NCI-H187 (cell line): ENCODE data around the gene MRM2.

Experiments
- DNase-seq, 2 experiments: peaks; one replicate each; lab custom pipeline; 2025; lab: John Stamatoyannopoulos, UW

MRM2 gene

DNA sequence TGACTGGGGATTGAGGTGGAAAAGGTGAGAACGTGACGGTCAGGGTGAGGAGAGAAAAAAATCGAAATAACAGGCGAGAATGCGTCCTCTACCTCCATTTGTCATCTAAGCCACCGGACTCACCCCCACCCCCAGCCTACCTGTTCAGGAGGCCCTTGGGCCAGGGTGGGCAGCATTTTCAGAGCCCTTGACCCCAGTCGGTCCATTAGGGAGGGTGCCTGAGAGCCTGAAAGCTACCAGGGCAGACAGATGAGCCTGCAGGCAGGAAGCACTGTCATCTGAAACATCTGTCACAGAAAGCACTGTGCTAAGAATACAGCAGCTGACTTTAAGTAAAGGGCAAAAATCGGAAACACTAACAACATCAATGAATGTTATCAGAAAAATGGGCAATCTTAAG lies 56.3 kb downstream of the MRM2 start:
- DNase-seq, result no peak
